Measurements from ENCODE around the gene ANKRD55.

ANKRD55 gene

DNA sequence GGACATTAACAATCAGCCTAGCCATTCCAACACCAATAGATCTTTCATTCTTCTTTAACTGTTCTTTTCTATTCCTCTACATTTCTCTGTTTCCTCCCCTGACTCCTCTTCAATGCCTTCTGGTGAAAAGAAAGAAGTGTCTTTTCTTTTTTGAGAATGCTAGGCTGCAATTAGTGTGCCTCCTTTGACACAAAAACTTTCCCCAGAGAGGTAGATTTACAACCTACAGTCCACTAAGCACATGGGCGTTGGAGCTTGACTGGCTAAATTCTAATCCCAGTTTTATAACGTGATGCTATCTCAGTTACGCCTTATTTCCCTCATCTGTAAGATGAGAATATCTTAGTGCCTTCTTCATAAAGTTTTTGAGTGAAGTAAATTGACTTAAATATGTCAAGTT is 16.9 kb upstream of the ANKRD55 start:
- TF ChIP-seq, protein P1, sequence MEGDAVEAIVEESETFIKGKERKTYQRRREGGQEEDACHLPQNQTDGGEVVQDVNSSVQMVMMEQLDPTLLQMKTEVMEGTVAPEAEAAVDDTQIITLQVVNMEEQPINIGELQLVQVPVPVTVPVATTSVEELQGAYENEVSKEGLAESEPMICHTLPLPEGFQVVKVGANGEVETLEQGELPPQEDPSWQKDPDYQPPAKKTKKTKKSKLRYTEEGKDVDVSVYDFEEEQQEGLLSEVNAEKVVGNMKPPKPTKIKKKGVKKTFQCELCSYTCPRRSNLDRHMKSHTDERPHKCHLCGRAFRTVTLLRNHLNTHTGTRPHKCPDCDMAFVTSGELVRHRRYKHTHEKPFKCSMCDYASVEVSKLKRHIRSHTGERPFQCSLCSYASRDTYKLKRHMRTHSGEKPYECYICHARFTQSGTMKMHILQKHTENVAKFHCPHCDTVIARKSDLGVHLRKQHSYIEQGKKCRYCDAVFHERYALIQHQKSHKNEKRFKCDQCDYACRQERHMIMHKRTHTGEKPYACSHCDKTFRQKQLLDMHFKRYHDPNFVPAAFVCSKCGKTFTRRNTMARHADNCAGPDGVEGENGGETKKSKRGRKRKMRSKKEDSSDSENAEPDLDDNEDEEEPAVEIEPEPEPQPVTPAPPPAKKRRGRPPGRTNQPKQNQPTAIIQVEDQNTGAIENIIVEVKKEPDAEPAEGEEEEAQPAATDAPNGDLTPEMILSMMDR (IDR thresholded peaks at IDR 0.05), result no peak

GRCh38 chr5:56247592-56247991 is 14.5 kb upstream of the ANKRD55 start:
- TF ChIP-seq, protein P1 (IDR thresholded peaks at IDR 0.05), result no peak

- TF ChIP-seq, protein P1 (IDR thresholded peaks at IDR 0.05), result no peak
Measured at GRCh38 chr5:56246769-56247168, 13.6 kb upstream of the ANKRD55 start.

- TF ChIP-seq, protein P1 (IDR thresholded peaks at IDR 0.05), result no peak
Measured at GRCh38 chr5:56245481-56245880, 12.4 kb upstream of the ANKRD55 start.

DNA sequence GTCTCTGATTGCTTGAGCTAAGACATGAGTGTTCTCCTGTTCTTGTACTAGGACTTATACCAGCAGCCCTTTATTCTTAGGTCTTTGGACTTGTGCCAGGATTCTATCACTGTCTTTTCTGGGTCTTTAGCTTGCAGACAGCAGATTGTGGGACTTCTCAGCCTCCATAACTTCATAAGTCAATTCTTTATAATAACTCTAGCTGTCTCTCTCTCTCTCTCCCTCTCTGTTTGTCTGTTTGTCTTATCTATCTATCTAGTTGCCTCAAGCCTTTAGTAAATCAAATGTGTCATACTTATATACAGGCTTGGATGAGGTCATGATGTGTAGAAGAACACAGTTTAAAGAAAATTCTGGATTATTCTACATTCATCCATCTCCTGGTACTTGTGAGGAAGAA is 11.5 kb upstream of the ANKRD55 start:
- TF ChIP-seq, protein P1 (IDR thresholded peaks at IDR 0.05), result no peak

DNA sequence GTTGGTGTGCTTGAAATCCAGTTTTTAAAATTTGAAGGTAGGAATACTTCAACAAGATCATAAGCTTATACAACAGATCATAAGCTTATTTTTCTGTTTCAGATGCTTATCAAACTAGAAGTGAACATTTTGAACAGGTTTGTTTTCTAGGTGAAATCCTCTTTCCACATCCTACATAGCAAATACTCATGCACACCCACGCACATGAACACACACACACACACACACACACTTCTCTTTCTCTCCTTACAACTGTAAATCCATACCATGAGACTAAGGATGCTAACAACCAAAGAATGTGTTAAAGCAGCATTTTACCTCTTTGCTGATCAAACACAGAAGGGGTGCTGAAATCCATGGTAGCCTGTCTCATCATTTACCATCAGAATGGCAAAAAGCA is 592 bp downstream of the ANKRD55 start:
- TF ChIP-seq, protein P1 (IDR thresholded peaks at IDR 0.05), result no peak

DNA sequence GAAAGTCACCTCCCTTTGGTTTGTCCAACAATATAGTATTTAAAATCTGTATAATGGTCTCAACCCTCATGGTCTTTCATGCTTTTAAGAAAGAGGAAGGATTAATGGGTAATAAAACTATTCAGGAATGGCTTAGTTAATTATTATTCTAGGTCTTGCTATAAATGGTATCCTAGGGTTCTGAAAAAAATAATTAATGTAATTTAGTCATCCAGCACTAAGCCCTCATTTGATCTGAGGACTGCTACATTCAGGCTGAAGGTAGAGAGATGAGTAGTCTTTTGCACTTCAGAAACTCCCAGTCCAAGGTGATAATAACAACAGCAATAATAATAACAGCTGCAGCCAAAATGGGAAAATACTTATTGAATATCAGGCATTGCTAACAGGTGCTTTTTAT is 2.6 kb downstream of the ANKRD55 start:
- TF ChIP-seq, protein P1 (IDR thresholded peaks at IDR 0.05), result no peak

DNA sequence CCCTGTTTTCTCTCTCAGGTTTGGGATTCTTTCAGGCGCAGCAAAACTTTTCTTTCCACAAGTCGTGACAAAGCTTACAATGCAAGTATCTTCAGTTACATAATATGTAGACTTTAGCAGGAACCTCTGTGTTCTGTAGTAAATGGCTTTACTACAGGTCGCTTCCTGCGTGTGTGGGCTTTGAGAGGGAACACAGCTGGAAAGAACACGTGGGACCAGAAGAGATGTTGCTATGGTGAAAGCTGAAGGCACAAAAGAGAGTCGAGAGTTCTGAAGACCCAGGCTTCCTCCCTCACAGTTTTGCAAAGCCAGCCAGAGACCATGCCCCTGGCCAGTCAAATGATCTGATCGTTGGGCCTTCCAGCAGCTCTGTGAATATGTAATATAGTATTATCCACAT is 4.0 kb downstream of the ANKRD55 start:
- TF ChIP-seq, protein P1 (IDR thresholded peaks at IDR 0.05), result no peak

All from LNCAP (cell line).